SK-N-SH (cell line): ENCODE measurements around the gene UBE2U. TPM values are rescaled to one million over a fixed set of nuclear protein-coding genes. Genes with fewer than 3 reads are reported as not detected.

Source experiments
- CTCF ChIA-PET: fragments of 300-600, 350-600 bp; formaldehyde crosslinking; extraction: SDS; loops from one replicate; lab custom pipeline; 2021; lab: Yijun Ruan, JAX
- POLR2A ChIA-PET: fragments of 350-600 bp; sonication (Branson Sonifier 250); formaldehyde crosslinking; extraction: SDS; loops from one replicate; lab custom pipeline; 2020; ENCODE audit warnings: antibody characterized with exemption, inconsistent platforms; lab: Yijun Ruan, JAX
- DNase-seq: peaks from one replicate; pipeline ENCODE4 v3.0.0; 2012
- H2AFZ ChIP-seq: fragments of 200-600 bp; sonication (generic); 2 replicates; pipeline ENCODE4 v1.8.1; 2016; ENCODE audit warnings: antibody characterized with exemption, mild to moderate bottlenecking, low read depth
- H3F3A ChIP-seq: fragments of 200-600 bp; sonication (generic); replicated peaks from 2 replicates; pipeline ENCODE3; 2016; ENCODE audit warnings: antibody characterized with exemption, mild to moderate bottlenecking; ENCODE audit not compliant: insufficient read depth
- H3K27ac ChIP-seq, 2 experiments: fragments of 200-500 bp in 1 of 2; fragments of 200-600 bp in 1 of 2; sonication (Bioruptor generic) in 1 of 2; sonication (generic), shearing (Covaris generic) in 1 of 2; 2 replicates each; pipeline versions ENCODE4 v1.5.1 to v1.6.1; 2014 to 2016; ENCODE audit warnings: low read depth in 2 of 2, inconsistent platforms in 1 of 2, low read length in 1 of 2, mild to moderate bottlenecking in 1 of 2, mixed read lengths in 1 of 2
- H3K27me3 ChIP-seq: fragments of 200-600 bp; sonication (generic), shearing (Covaris generic); 2 replicates; pipeline ENCODE4 v1.6.1; 2016; ENCODE audit warnings: mixed run types; ENCODE audit not compliant: insufficient read depth
- H3K36me3 ChIP-seq, 2 experiments: fragments of 200-500 bp in 1 of 2; fragments of 200-600 bp in 1 of 2; sonication (Bioruptor generic) in 1 of 2; sonication (generic) in 1 of 2; replicated peaks in 1 of 2; 2 replicates each; pipeline versions ENCODE3 to v1.5.1; 2014 to 2016; ENCODE audit warnings: low read length in 1 of 2, mild to moderate bottlenecking in 1 of 2; ENCODE audit not compliant: insufficient read depth in 2 of 2, control insufficient read depth in 1 of 2
- H3K4me1 ChIP-seq, 2 experiments: fragments of 200-500 bp in 1 of 2; fragments of 200-600 bp in 1 of 2; sonication (Bioruptor generic) in 1 of 2; sonication (generic), shearing (Covaris generic) in 1 of 2; 2 replicates each; pipeline versions ENCODE4 v1.5.1 to v1.6.1; 2014 to 2016; ENCODE audit warnings: low read depth in 1 of 2, low read length in 1 of 2, mixed run types in 1 of 2; ENCODE audit not compliant: insufficient read depth in 2 of 2, control insufficient read depth in 1 of 2
- H3K4me2 ChIP-seq: fragments of 200-600 bp; sonication (generic), shearing (Covaris generic); 2 replicates; pipeline ENCODE4 v1.6.1; 2017; ENCODE audit warnings: mixed run types
- H3K4me3 ChIP-seq, 2 experiments: fragments of 200-500 bp in 1 of 2; fragments of 200-600 bp in 1 of 2; sonication (Bioruptor generic) in 1 of 2; sonication (generic), shearing (Covaris generic) in 1 of 2; 2 replicates each; pipeline versions ENCODE4 v1.5.1 to v1.8.1; 2014 to 2016; ENCODE audit warnings: low read depth in 2 of 2, inconsistent platforms in 1 of 2, low read length in 1 of 2, mild to moderate bottlenecking in 1 of 2, mixed read lengths in 1 of 2, moderate library complexity in 1 of 2
- H3K79me2 ChIP-seq: fragments of 200-600 bp; sonication (generic); 2 replicates; pipeline ENCODE4 v1.8.1; 2017; ENCODE audit warnings: mild to moderate bottlenecking; ENCODE audit not compliant: insufficient read depth
- H3K9ac ChIP-seq: fragments of 200-600 bp; sonication (generic); 2 replicates; pipeline ENCODE4 v1.6.1; 2017; ENCODE audit warnings: mixed run types
- H3K9me2 ChIP-seq: fragments of 200-600 bp; sonication (generic); 2 replicates; pipeline ENCODE4 v1.6.1; 2017; ENCODE audit warnings: mixed run types
- H3K9me3 ChIP-seq: fragments of 200-600 bp; sonication (generic); 2 replicates; pipeline ENCODE4 v1.6.1; 2017; ENCODE audit warnings: mixed run types, mild to moderate bottlenecking, moderate library complexity
- H4K20me1 ChIP-seq: fragments of 200-600 bp; sonication (generic); 2 replicates; pipeline ENCODE4 v1.6.1; 2017; ENCODE audit warnings: mild to moderate bottlenecking, mixed run types; ENCODE audit not compliant: insufficient read depth
- CTCF ChIP-seq: fragments of 200-600 bp; sonication (generic); IDR thresholded peaks from 2 replicates; pipeline ENCODE4 v1.6.1; 2017; ENCODE audit warnings: antibody characterized with exemption, mild to moderate bottlenecking, moderate library complexity
- EP300 ChIP-seq, 2 experiments: IDR thresholded peaks; 2 replicates each; pipeline versions ENCODE4 v1.4.0 to v1.6.1; 2012; ENCODE audit warnings: borderline replicate concordance in 1 of 2, low read depth in 1 of 2, low read length in 1 of 2
- FOXM1 ChIP-seq: IDR thresholded peaks from 2 replicates; pipeline ENCODE4 v1.4.0; 2012; ENCODE audit warnings: low read depth, mild to moderate bottlenecking
- GATA2 ChIP-seq: sonication (generic); formaldehyde crosslinking; IDR thresholded peaks from 2 replicates; pipeline ENCODE4 v1.5.0; 2020; ENCODE audit warnings: mild to moderate bottlenecking, missing genetic modification reagents
- IRF3 ChIP-seq: fragments of 150-350 bp; IDR thresholded peaks from 2 replicates; pipeline ENCODE4 v1.6.1; 2016; ENCODE audit warnings: mild to moderate bottlenecking, low read depth, low read length
- NFIC ChIP-seq: IDR thresholded peaks from 2 replicates; pipeline ENCODE4 v1.4.0; 2012; ENCODE audit warnings: borderline replicate concordance
- WGBS: methylation state at CpG from one replicate; pipeline ENCODE4 v1.1.6; 2017; ENCODE audit warnings: low lambda C conversion rate; 5-methylcytosine and 5-hydroxymethylcytosine counted together
- polyA plus RNA-seq, 3 experiments: library from polyadenylated mRNA; depleted of rRNA; stranded (reverse); fragments of >200 nt; gene quantifications; 2 replicates each; pipeline ENCODE4 v1.2.3, GENCODE V29; 2012

Gene UBE2U
- polyA plus RNA-seq, 1 of the 3 experiments (the other 2 are of a cell fraction): not detected

- no peaks in the 10 kb centered on the region for H3K9me3 ChIP-seq
- H3K36me3 ChIP-seq: no peaks in the 10 kb centered on the region
- no peak overlapping the region for H3K4me3 ChIP-seq
- TF ChIP-seq CTCF (no peak), NFIC (no peak), EP300 (IDR thresholded peaks at IDR 0.05; ENCODE audit: borderline replicate concordance in 1 of 2, low read depth in 1 of 2, low read length in 1 of 2) (no peak), IRF3 (no peak), GATA2 (CRISPR knock-in tag) (no peak), FOXM1 (no peak)
- TF ChIP-seq, all 33 proteins: peak for 0
- Histone ChIP-seq H3K4me1 (no peaks in the 10 kb centered on the region), H3K9me2 (no peaks in the 10 kb centered on the region), H3K9ac (no peak overlapping the region), H2AFZ (no peak overlapping the region), H3F3A (no peaks in the 10 kb centered on the region), H3K27me3 (no peaks in the 10 kb centered on the region), H3K27ac (no peak overlapping the region), H4K20me1 (no peaks in the 10 kb centered on the region), H3K79me2 (no peaks in the 10 kb centered on the region), H3K4me2 (no peak overlapping the region)
- DNase-seq: no peak
- ChIA-PET POLR2A (no interaction called here), CTCF (no interaction called here)
- WGBS: 68% methylated on average over 5 of the region's 5 CpGs
These were observed 112.0 kb downstream of the UBE2U start for GRCh38 chr1:64315402-64315801.
